H7 (cell line): Measurements from ENCODE around the gene TSPAN4. TPM values are rescaled to one million over a fixed set of nuclear protein-coding genes. Genes with fewer than 3 reads are reported as not detected.

Source experiments
- DNase-seq: peaks from one replicate; pipeline ENCODE4 v3.0.0; 2012
- H3K27me3 ChIP-seq: 2 replicates; pipeline ENCODE4 v1.6.0; 2011; ENCODE audit warnings: mild to moderate bottlenecking, low read length; ENCODE audit not compliant: control insufficient read depth, insufficient read depth
- H3K36me3 ChIP-seq: replicated peaks from 2 replicates; pipeline ENCODE4 v1.5.1; 2011; ENCODE audit warnings: low read length; ENCODE audit not compliant: control insufficient read depth, insufficient read depth
- H3K4me3 ChIP-seq: 2 replicates; pipeline ENCODE4 v1.5.1; 2011; ENCODE audit warnings: low read depth, mild to moderate bottlenecking, control low read depth, low read length, moderate library complexity; ENCODE audit not compliant: insufficient read depth
- total RNA-seq: library from RNA; depleted of rRNA; stranded (reverse); fragments of >200 nt; shearing (Covaris generic); gene quantifications from 2 replicates; pipeline ENCODE4 v1.2.3, GENCODE V29; 2014

Gene TSPAN4
- total RNA-seq, 1 experiment from 2014 or later, result 117 TPM

- Histone ChIP-seq H3K4me3 (no peak overlapping the region), H3K27me3 (no peaks in the 10 kb centered on the region), H3K36me3 (peaks cover 26% of the 10 kb centered on the region)
- DNase-seq, result no peak
These were observed 29.1 kb upstream of the TSPAN4 start for GRCh38 chr11:813456-814096.

GRCh38 chr11:815675-816432 is 26.8 kb upstream of the TSPAN4 start:
- H3K4me3 ChIP-seq, result no peak overlapping the region
- peaks cover 26% of the 10 kb centered on the region for H3K36me3 ChIP-seq
- no peak for DNase-seq
- no peaks in the 10 kb centered on the region for H3K27me3 ChIP-seq

DNA sequence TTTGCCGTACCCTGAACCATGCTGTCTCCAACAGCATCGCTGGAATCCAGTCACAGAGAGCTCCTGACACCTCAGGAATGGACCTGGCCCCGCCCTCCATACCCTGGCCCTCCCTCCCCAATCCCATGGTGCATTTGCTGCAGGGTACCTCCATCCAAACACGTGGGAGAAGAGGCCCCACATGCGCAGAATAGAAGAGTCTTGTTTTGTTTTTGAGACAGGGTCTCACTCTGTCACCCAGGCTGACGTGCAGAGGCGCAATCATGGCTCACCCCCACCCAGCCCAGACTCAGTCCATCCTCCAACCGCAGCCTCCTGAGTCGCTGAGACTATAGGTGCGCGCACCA is 26.2 kb upstream of the TSPAN4 start:
- Histone ChIP-seq H3K27me3 (no peaks in the 10 kb centered on the region), H3K36me3 (peaks cover 21% of the 10 kb centered on the region), H3K4me3 (no peak overlapping the region)
- DNase-seq, result no peak

- Histone ChIP-seq H3K36me3 (peaks cover under 1% of the 10 kb centered on the region; the same call in 1 of the 2 replicates), H3K27me3 (no peaks in the 10 kb centered on the region), H3K4me3 (peak within 1 kb of the TSS; percentile 90)
- no peak for DNase-seq
These were observed 24.1 kb upstream of the TSPAN4 start, which contains the start of gene PNPLA2 for GRCh38 chr11:818396-819128. Gene PNPLA2 (plus strand): TSS chr11:818914. CDS start chr11:819719, 805 bp downstream.

GRCh38 chr11:819129-819931 is 23.3 kb upstream of the TSPAN4 start:
- peak; percentile 99 for DNase-seq
- no peaks in the 10 kb centered on the region for H3K27me3 ChIP-seq
- H3K36me3 ChIP-seq, result no peaks in the 10 kb centered on the region
- H3K4me3 ChIP-seq, result peak overlapping the region; percentile 90

DNA sequence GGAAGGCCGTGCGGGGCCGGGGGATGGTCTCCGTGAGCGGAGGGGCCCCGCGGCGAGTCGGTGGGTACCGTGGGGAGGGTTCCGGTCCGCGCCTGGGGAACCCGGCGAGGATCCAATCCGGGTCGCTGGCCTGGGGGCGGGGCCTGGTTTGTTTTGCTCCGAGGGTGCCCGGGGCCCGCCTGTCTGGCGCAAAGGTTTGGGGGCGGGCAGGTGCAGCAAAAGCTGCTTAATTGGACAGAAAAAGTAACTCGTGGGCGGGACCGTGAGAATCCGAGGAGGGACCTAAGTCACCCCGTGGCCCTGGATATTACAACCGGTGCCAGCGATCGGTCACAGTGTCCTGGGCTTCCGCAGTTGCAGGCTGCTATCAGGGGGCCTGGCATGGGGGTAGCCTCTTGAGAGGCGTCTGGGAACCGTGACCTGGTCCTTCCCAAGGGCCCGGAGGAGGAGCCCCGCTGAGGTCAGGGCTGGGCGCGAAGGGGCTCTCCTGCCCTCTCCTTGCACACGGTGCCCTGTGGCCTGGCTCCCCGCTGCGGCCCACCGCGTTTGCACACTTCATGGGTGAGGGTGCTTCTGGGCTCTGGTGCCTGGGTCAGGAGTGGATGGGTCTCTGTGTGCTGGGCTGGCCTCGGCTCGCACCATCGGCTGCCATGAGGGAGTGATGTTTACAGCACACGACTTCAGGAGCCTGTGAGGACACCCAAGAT is 22.6 kb upstream of the TSPAN4 start:
- H3K4me3 ChIP-seq, result peak overlapping the region; percentile 90
- no peaks in the 10 kb centered on the region for H3K27me3 ChIP-seq
- no peaks in the 10 kb centered on the region for H3K36me3 ChIP-seq
- peak; percentile 94 for DNase-seq

DNA sequence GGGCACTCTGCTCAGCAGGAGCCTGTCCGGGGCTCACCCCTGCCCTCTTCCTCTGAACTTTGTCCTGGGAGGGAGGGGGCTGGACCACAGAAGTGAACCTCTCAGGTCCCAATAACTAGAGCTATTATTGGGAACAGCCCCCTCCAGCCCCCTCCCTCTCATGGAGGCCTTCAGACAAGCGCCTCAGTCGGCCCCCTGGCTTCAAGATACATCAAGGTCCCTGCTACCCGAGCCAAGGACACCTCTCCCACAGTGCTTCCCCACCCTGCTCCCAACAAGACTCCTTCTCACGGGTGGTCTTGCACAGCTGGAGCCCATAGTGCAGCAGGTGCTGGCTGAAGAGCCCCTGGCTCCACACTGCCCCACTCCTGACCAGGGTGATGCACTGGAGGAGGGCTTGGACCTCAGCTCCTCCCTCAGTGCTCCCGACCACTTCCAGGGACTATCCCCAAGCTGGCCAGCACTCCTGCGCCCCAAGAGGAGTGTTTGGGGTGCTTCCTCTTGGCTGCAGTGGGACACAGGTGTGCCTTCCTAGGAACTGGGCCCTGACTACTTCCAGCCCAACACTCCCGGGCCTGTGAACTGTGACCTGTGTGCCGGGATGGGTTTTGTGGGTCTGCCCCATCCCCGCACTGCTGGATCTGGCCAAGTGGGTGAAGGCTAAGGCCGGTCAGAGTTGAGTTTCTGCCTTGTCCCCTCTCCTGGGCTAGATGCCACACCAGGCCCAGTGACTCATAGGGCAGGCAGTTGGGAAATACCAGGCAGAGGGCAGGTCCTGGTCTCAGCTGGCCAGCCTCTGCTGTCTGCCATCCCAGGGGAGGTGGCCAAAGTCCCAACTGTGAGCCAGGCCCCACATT is 21.8 kb upstream of the TSPAN4 start:
- Histone ChIP-seq H3K27me3 (no peaks in the 10 kb centered on the region; the same call in 1 of the 2 replicates), H3K4me3 (peak overlapping the region; percentile 90), H3K36me3 (no peaks in the 10 kb centered on the region)
- no peak for DNase-seq

GRCh38 chr11:821512-822371 is 20.9 kb upstream of the TSPAN4 start:
- Histone ChIP-seq H3K4me3 (no peak overlapping the region), H3K36me3 (no peaks in the 10 kb centered on the region), H3K27me3 (peaks cover 6% of the 10 kb centered on the region; the same call in 1 of the 2 replicates)
- no peak for DNase-seq

GRCh38 chr11:823441-824291 is 19.0 kb upstream of the TSPAN4 start:
- H3K27me3 ChIP-seq, result peaks cover 19% of the 10 kb centered on the region
- no peaks in the 10 kb centered on the region for H3K36me3 ChIP-seq
- H3K4me3 ChIP-seq, result no peak overlapping the region
- DNase-seq, result no peak

DNA sequence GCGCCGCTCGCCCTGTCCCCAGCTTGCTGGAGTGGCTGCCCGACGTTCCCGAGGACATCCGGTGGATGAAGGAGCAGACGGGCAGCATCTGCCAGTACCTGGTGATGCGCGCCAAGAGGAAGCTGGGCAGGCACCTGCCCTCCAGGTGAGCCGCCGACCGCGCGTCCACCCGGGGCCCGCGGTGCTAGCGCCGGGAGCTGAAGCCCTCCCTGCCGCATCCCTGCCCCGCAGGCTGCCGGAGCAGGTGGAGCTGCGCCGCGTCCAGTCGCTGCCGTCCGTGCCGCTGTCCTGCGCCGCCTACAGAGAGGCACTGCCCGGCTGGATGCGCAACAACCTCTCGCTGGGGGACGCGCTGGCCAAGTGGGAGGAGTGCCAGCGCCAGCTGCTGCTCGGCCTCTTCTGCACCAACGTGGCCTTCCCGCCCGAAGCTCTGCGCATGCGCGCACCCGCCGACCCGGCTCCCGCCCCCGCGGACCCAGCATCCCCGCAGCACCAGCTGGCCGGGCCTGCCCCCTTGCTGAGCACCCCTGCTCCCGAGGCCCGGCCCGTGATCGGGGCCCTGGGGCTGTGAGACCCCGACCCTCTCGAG is 18.3 kb upstream of the TSPAN4 start:
- H3K36me3 ChIP-seq, result no peaks in the 10 kb centered on the region
- H3K27me3 ChIP-seq, result peaks cover 26% of the 10 kb centered on the region
- no peak overlapping the region for H3K4me3 ChIP-seq
- no peak for DNase-seq

DNA sequence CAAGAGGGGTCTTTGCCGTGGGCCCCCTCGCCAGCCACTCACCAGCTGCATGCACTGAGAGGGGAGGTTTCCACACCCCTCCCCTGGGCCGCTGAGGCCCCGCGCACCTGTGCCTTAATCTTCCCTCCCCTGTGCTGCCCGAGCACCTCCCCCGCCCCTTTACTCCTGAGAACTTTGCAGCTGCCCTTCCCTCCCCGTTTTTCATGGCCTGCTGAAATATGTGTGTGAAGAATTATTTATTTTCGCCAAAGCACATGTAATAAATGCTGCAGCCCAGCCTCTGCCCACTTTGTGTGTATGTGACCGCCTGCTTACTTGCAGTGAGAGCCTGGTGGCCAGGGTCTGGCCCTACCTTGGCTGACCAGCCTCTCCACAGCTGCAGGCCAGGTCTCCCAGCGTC is 17.7 kb upstream of the TSPAN4 start:
- Histone ChIP-seq H3K36me3 (no peaks in the 10 kb centered on the region), H3K27me3 (peaks cover 31% of the 10 kb centered on the region), H3K4me3 (no peak overlapping the region)
- no peak for DNase-seq
